ENCODE results near the gene ACVRL1. TPM values are rescaled to one million over a fixed set of nuclear protein-coding genes. Genes with fewer than 3 reads are reported as not detected.

Gene ACVRL1
- total and polyA plus RNA-seq, 2 donors (not counting 1 experiment from before 2014, with no cell fraction given), result not detected

DNA sequence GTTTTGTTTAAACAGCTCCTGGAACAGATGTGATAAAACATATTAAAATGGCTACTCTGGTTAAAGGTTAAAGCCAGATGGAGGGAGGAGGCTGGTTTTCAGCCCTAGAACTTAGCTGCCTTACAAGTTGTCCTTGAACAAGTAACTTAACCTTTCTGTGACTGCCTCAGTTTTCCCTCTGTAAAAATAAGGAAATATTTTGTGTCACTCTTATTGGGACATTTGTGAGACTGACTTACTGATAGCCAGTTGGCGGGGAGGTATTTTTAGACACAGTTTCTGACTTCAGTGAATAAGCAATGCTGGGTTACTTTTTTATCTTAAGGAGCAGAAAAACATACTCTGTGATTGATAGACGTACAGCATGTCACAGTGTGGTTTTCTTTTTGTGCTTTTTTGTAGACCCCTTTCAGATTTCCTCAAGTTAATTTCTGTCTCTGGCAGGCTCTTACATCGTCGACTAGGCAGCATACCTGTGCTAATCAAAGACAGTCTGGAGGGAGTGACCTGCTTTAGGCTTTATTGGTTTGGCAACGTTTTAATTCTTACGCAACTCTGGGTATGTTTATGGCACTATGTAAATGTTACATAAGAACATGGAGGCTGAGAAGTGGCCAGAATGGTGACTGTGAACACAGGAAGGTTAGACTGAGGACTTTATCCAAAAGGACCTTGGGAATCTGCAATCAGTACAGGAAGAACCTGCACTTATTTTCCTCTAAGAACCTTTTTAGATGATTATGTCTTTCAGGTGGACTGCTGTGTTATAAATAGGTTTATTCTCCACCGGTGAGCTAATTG is 47.5 kb downstream of the ACVRL1 start:
- H3K4me1 ChIP-seq (ENCODE audit: control insufficient read depth in 2 of 2, insufficient read depth in 2 of 2, low read length in 2 of 2), result peaks cover 9 to 18% of the 10 kb centered on the region in 2 donors
- Mint-ChIP-seq H3K27me3 (peaks cover 5% of the 10 kb centered on the region), H3K27ac (no peak overlapping the region), H3K4me3 (no peak overlapping the region), H3K4me1 (peaks cover 26% of the 10 kb centered on the region), H3K9me3 (ENCODE audit: insufficient read depth) (no peaks in the 10 kb centered on the region)
- no peak overlapping the region for H2AFZ ChIP-seq (ENCODE audit: insufficient read depth, low read depth, low read length, poor library complexity, severe bottlenecking)
- no peaks in the 10 kb centered on the region for H3K36me3 ChIP-seq (replicated peaks in 1 of 2; ENCODE audit: control extremely low read depth in 1 of 2, control insufficient read depth in 1 of 2, extremely low read depth in 1 of 2, insufficient read depth in 2 of 2, low read length in 1 of 2)
- peaks cover 0 to 4% (median 0%) of the 10 kb centered on the region in 4 experiments for H3K27me3 ChIP-seq (replicated peaks in 1 of 4; ENCODE audit: control extremely low read depth in 1 of 4, control insufficient read depth in 3 of 4, insufficient read depth in 4 of 4, low read length in 3 of 4)
- intact Hi-C loops (cut with micrococcal nuclease), result loop anchor here (5.0 kb wide), 3 partner anchors 78 to 1053 kb away; partner anchors contain the start of gene EIF4B
- 60% methylated on average over 6 of the region's 7 CpGs for WGBS (ENCODE audit: insufficient coverage)
- no peaks in the 10 kb centered on the region for H3K9me3 ChIP-seq (ENCODE audit: control extremely low read depth in 1 of 3, control insufficient read depth in 2 of 3, insufficient read depth in 1 of 3, low read length in 2 of 3)
- ChIA-PET CTCF (interaction anchor here (1.2 to 2.1 kb wide), 2 partner anchors 17 to 23 kb away, joined by 4 to 5 read pairs; no protein-coding TSS in a partner anchor), POLR2A (no interaction called here)
- no peak overlapping the region for H3K27ac ChIP-seq (ENCODE audit: low read length in 2 of 2)
- no peak for ATAC-seq (ENCODE audit: low read depth)
- H3K4me2 ChIP-seq (replicated peaks; ENCODE audit: low read depth, low read length, poor library complexity, severe bottlenecking), result no peak overlapping the region
- no peaks in the 10 kb centered on the region for H4K20me1 ChIP-seq (ENCODE audit: control insufficient read depth, insufficient read depth, low read length, poor library complexity, severe bottlenecking)
- H3K79me2 ChIP-seq (ENCODE audit: control insufficient read depth, insufficient read depth, low read length), result no peaks in the 10 kb centered on the region
- no peak overlapping the region for H3K4me3 ChIP-seq (ENCODE audit: control extremely low read depth in 1 of 5, extremely low read depth in 1 of 5, insufficient read depth in 1 of 5, low read depth in 2 of 5, low read length in 4 of 5)
- no peak for DNase-seq
- H3K9ac ChIP-seq (ENCODE audit: low read length), result no peak overlapping the region
- TF ChIP-seq CTCF (IDR thresholded peaks at IDR 0.05) (no peak), EZH2 (IDR thresholded peaks at IDR 0.05; ENCODE audit: borderline replicate concordance, insufficient read depth, low read depth, low read length, poor library complexity, severe bottlenecking) (no peak)

DNA sequence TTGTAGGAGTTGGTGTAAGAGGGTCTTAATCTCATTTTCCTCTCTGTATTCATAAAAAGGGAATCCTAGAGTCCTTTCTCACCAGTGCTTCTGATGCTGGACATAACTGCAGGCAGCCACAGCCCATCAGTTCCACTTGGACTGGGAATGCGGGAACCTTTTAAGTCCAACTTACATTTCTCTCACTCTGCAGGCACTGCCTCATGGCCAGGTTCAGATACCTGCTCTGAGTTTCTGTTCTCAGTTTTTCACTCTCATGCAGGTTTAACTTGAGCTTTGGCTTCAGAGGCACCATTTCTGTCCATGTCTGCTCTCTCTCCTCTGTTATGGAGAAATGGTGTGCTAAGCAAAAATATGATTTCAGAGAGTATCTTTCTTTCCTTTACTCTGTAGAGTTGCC is 48.4 kb downstream of the ACVRL1 start:
- H4K20me1 ChIP-seq (ENCODE audit: control insufficient read depth, insufficient read depth, low read length, poor library complexity, severe bottlenecking), result no peaks in the 10 kb centered on the region
- Mint-ChIP-seq H3K27me3 (no peaks in the 10 kb centered on the region), H3K4me1 (peaks cover 25% of the 10 kb centered on the region), H3K9me3 (ENCODE audit: insufficient read depth) (no peaks in the 10 kb centered on the region), H3K27ac (no peak overlapping the region), H3K4me3 (no peak overlapping the region)
- ATAC-seq (ENCODE audit: low read depth) (no peak), DNase-seq (no peak)
- H3K79me2 ChIP-seq (ENCODE audit: control insufficient read depth, insufficient read depth, low read length), result no peaks in the 10 kb centered on the region
- H3K27me3 ChIP-seq (replicated peaks in 1 of 4; ENCODE audit: control extremely low read depth in 1 of 4, control insufficient read depth in 3 of 4, insufficient read depth in 4 of 4, low read length in 3 of 4), result no peaks in the 10 kb centered on the region
- H3K9ac ChIP-seq (ENCODE audit: low read length), result no peak overlapping the region
- H3K9me3 ChIP-seq (ENCODE audit: control extremely low read depth in 1 of 3, control insufficient read depth in 2 of 3, insufficient read depth in 1 of 3, low read length in 2 of 3), result no peaks in the 10 kb centered on the region
- H3K36me3 ChIP-seq (replicated peaks in 1 of 2; ENCODE audit: control extremely low read depth in 1 of 2, control insufficient read depth in 1 of 2, extremely low read depth in 1 of 2, insufficient read depth in 2 of 2, low read length in 1 of 2), result no peaks in the 10 kb centered on the region
- intact Hi-C loops (cut with micrococcal nuclease), result no loop called here
- 100% methylated on average over 1 of the region's 1 CpG for WGBS (ENCODE audit: insufficient coverage)
- TF ChIP-seq EZH2 (IDR thresholded peaks at IDR 0.05; ENCODE audit: borderline replicate concordance, insufficient read depth, low read depth, low read length, poor library complexity, severe bottlenecking) (no peak), CTCF (IDR thresholded peaks at IDR 0.05) (no peak)
- no peak overlapping the region for H3K4me2 ChIP-seq (replicated peaks; ENCODE audit: low read depth, low read length, poor library complexity, severe bottlenecking)
- ChIA-PET POLR2A (no interaction called here), CTCF (interaction anchor here (1.2 to 2.1 kb wide), 2 partner anchors 16 to 22 kb away, joined by 4 to 5 read pairs; no protein-coding TSS in a partner anchor)
- no peak overlapping the region for H3K27ac ChIP-seq (ENCODE audit: low read length in 2 of 2)
- H2AFZ ChIP-seq (ENCODE audit: insufficient read depth, low read depth, low read length, poor library complexity, severe bottlenecking), result no peak overlapping the region
- peaks cover 9 to 18% of the 10 kb centered on the region in 2 donors for H3K4me1 ChIP-seq (ENCODE audit: control insufficient read depth in 2 of 2, insufficient read depth in 2 of 2, low read length in 2 of 2)
- H3K4me3 ChIP-seq (ENCODE audit: control extremely low read depth in 1 of 5, extremely low read depth in 1 of 5, insufficient read depth in 1 of 5, low read depth in 2 of 5, low read length in 4 of 5), result no peak overlapping the region

All from B cell (primary cell).